ENCODE data around the gene LARGE1.

DNA sequence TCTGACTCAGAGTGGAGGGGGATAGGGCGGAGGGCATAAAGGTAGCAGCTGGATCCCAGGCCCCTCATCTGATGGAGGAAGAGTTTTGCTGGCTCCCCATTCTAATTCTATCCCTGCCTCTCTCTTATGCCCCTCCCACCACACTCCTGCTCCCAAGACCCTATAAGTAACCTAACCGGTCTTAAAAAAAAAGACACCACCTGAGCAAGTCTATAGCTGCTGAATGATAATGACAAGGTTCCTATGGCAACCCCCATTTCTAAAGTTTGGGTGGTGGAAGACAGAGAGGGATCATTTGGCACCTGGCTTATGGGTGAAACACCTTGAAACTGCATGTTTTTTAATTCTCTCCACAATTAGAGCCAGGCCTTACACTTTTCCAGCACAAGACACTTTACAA is 69.6 kb downstream of the LARGE1 start:
- TF ChIP-seq POLR2A (IDR thresholded peaks at IDR 0.05; ENCODE audit: low read depth, low read length) (no peak), RCOR1 (IDR thresholded peaks at IDR 0.05; ENCODE audit: insufficient replicate concordance, low read length) (no peak), CEBPB (IDR thresholded peaks at IDR 0.05; ENCODE audit: low read depth, low read length) (no peak), RFX5 (IDR thresholded peaks at IDR 0.05; ENCODE audit: low read depth, low read length) (no peak), FOS (IDR thresholded peaks at IDR 0.05; ENCODE audit: low read depth, low read length) (no peak), RAD21 (IDR thresholded peaks at IDR 0.05; ENCODE audit: low read length) (no peak)
- TF ChIP-seq, protein P1, sequence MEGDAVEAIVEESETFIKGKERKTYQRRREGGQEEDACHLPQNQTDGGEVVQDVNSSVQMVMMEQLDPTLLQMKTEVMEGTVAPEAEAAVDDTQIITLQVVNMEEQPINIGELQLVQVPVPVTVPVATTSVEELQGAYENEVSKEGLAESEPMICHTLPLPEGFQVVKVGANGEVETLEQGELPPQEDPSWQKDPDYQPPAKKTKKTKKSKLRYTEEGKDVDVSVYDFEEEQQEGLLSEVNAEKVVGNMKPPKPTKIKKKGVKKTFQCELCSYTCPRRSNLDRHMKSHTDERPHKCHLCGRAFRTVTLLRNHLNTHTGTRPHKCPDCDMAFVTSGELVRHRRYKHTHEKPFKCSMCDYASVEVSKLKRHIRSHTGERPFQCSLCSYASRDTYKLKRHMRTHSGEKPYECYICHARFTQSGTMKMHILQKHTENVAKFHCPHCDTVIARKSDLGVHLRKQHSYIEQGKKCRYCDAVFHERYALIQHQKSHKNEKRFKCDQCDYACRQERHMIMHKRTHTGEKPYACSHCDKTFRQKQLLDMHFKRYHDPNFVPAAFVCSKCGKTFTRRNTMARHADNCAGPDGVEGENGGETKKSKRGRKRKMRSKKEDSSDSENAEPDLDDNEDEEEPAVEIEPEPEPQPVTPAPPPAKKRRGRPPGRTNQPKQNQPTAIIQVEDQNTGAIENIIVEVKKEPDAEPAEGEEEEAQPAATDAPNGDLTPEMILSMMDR (conservative IDR thresholded peaks at IDR 0.05; ENCODE audit: low read depth, low read length): no peak
- TF ChIP-seq, protein P2, sequence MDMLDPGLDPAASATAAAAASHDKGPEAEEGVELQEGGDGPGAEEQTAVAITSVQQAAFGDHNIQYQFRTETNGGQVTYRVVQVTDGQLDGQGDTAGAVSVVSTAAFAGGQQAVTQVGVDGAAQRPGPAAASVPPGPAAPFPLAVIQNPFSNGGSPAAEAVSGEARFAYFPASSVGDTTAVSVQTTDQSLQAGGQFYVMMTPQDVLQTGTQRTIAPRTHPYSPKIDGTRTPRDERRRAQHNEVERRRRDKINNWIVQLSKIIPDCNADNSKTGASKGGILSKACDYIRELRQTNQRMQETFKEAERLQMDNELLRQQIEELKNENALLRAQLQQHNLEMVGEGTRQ (IDR thresholded peaks at IDR 0.05; ENCODE audit: low read depth, low read length): no peak
- TF ChIP-seq, protein P3, sequence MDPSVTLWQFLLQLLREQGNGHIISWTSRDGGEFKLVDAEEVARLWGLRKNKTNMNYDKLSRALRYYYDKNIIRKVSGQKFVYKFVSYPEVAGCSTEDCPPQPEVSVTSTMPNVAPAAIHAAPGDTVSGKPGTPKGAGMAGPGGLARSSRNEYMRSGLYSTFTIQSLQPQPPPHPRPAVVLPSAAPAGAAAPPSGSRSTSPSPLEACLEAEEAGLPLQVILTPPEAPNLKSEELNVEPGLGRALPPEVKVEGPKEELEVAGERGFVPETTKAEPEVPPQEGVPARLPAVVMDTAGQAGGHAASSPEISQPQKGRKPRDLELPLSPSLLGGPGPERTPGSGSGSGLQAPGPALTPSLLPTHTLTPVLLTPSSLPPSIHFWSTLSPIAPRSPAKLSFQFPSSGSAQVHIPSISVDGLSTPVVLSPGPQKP (IDR thresholded peaks at IDR 0.05; ENCODE audit: borderline replicate concordance, low read depth, low read length): no peak

Measured in IMR-90 (cell line).